GM18861 (cell line): Measurements from ENCODE around the gene PDZD7.

Experiments used
- ATAC-seq: cut with Tn5 transposase; IDR thresholded peaks from one replicate; pipeline ENCODE4 v1.9.1; 2021; ENCODE audit not compliant: unreplicated experiment

The PDZD7 gene

DNA sequence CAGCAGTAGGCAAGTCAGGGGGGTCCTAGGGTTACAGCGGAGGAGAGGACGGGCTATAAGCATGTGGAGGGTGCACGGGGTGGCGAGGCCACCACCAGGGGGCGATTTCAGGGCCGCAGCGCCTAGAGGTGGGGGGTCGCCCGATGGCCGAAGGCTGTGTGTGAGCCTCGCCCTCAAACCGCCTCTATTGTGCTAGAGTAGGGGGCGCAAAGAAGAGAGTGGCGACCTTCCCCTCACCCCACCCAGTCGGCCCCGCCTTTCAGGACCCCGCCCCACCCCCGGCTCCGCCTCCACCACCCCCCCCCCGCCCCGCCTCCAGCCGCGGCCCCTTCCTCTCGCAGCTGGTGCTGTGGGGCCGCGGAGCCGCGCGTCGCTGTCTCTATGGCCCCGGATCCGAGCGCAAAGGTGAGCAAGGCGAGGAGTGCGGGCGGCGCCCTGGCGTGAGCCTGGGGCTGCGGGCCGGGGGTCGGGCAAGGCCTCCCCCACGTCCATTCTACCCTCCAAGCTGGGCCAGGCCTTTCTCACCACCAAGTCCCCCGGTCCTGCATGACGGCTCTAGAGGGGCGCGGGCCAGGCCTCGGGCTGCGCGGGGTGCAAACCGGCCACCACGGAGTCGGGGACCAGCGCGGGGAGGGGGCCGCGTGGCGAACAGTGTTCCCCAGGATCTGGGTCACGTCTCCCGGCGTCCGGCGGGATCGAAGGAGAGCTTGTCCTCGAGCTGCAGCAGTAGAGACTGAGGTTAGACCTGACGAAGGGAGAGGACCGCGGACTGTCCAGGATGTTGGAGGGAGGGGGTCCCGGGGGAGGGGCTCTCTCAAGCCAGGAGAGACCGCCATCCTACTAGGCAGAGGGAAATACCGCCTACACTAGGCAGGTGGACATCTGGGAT, 61.5 kb downstream of the PDZD7 start, which contains the start of gene SEMA4G:
Gene SEMA4G (plus strand): TSS at position 318 of the 889 bp plus-strand sequence. CDS start 3,409 bp downstream, outside the sequence.
- ATAC-seq = no peak

DNA sequence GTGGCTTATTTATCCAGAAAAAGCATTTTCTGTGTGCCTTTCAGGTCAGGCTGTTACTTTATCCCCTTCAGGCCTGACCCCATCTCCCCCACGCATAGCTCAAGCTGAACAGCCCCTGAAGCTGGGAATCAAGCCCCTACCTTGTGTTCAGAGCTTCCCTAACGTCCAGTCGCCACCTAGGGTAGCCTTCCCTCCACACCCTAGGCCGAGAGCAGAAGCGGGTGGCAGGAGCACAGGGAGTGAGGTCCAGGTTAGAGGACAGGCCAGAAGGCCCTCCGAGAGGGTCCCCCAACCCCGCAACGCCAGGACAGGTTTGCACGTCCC, 62.1 kb downstream of the PDZD7 start:
- ATAC-seq = no peak

DNA sequence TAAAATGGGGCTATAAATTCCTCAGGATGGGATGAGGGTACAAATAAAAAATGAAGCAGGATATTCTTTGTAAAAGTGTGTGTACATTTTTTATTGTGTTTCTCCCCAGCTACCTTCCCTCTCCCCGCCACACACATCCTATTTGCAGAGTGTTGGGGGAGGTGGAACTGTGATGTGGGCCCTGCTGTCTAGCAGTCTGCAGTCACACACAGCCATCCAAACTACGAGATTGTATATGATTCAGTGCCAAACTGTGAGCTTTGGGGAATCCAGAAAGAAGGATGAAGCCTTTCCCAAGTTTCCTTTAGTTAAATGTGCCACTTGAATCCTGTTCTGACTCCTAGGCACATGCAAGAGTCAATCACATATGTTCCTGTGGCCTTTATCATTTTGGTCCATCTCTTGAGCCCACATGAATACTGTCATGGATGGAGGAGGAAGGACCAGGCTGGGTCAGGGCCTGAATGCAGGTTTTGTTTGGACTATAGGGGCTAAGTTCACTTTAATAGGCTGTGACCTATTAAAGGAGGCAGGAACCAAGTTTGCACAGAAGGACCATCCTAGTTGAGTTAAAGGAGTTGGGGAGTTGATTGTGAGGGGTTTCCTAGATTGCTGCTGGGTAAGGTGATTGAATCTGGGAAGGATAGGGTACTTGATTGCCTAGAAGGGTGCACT, 62.7 kb downstream of the PDZD7 start:
- no peak for ATAC-seq

DNA sequence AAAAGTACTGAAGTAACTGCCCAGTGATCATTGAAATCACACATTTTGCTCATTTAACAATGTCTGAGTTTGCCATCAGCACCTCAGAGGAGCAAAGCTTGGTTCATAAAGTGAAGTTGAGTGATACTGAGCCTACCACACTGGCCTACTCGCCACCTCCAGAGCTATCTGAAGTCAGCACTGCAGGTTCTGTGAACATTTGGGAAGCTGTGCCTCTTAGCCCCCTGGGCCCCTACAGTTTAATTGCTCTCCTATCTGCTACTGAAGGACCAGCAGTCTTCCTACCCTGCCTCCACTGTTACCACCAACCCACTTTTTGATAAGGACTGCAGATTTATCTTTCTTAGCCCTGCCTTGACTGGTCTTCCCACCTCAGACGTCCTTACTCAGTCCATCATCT, 63.6 kb downstream of the PDZD7 start:
- no peak for ATAC-seq

DNA sequence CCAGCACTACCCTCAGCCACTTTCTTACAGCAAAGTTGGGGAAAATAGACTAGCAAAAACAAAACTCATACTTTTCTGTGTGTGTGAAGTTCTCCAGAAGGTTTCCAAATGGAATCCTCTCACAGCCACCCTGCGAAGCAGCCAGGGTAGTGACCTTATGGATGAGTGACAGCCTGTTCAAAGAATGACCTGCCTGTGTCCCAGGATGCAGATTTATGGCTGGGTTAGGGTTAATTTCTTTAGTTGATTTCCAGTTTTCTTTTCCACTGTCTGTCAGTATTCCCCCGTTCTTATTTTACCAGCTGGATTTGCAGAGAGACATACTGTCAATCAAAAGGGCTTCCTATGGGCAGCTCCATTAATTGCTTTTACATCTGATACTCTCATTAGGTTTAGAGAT, 64.0 kb downstream of the PDZD7 start:
- no peak for ATAC-seq

DNA sequence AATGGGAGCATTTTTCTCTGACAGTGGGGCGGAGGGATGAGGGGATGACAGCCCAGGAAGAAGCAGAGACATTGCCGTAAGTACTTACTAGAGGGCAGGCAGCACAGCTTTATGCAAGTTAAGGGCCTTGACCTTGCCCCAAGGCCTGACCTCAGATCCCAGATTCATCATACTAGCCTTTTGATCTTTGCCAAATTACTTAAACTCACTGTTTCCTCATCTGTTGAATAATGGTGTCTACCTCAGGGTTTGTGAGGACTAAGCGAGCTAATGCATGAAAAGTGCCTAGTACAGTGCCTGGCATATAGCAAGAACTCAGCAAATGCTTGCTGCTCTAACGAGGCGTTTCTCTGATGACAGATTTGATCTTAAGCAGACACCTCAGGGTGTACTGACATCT, 65.1 kb downstream of the PDZD7 start:
- no peak for ATAC-seq

DNA sequence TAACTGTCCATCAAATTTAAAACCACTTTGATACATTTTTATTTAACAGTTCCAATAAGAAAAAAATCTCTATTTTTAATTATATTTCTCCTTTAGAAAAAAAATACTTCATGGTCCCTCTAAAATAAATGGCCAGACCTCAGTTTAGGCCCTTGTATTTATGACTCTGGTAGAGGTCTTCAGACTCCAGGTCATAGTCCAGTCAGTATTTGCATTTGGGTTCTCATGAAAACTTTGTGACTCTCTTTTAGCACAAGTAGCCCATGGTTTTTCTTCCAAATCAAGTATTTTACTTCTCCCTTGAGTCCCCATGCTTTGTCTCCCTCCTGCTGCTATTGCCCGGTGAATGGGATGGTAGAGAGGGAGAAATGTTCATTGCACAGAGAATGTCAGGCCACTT, 67.1 kb downstream of the PDZD7 start:
- ATAC-seq = no peak

DNA sequence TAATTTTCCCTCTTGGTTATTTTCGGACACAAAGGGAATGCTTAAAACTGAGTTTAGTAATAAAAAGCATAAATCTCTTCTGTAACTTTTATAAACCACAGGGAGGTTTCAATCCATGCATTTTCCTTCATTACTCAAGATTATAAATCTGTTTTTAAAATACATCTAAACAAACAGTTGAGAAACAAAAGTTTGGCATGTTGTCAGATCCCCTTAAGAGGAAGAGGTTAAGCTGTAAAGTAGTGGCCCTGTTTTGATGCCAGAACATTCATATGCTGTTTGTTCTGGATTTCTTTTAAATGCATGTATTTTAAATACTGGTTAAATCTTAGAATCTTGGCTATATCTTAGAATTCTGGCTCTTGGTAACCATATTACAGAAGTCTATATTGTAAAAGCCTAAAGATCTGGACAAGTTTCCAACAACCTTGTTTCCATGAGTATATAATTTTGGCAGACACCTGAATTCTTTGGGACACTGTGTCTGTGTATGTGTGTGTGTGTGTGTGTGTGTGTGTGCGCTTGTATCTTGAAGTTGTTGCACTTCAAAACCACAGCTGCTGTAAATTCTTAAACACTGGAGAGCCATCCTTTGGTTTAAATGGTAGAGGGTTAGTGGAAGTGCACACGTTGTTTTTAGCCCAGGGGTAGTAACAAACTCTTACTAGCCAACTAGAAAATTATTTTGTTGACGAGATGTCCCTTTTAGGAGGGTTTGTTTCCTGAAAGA, 68.4 kb downstream of the PDZD7 start:
- no peak for ATAC-seq

DNA sequence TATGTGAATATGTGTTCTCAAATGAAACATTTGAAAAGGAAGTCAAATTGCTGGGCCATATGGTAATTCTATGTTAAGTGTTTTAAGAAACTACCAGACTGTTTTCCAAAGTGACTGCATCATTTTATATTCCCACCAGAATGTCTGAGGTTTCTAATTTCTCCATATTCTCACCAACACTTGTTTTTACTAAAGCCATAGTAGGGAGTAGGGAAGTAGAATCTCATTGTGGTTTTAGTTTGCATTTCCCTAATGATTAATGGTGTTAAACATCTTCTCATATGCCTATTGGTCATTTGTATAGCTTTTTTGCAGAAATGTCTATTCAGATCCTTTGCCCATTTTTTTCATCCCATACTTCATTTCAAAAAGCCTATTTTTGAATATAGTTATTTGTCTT, 70.7 kb downstream of the PDZD7 start:
- ATAC-seq = no peak
